CD8-positive, alpha-beta memory T cell (primary cell): Measurements from ENCODE around the gene MEIS2. TPM values are rescaled to one million over a fixed set of nuclear protein-coding genes. Genes with fewer than 3 reads are reported as not detected.

Experiments
- CTCF ChIA-PET: fragments of 350-600 bp; sonication (Branson Sonifier 250); formaldehyde crosslinking; loops from one replicate; lab custom pipeline; 2021; ENCODE audit warnings: antibody characterized with exemption; lab: Charles Lee
- POLR2A ChIA-PET: fragments of 350-600 bp; sonication (Branson Sonifier 250); formaldehyde crosslinking; loops from one replicate; lab custom pipeline; 2021; ENCODE audit warnings: antibody characterized with exemption; lab: Charles Lee
- DNase-seq, 5 donors: peaks; one replicate each; pipeline versions ENCODE4 v3.0.0 to v3.0.0-alpha.2; 2020 to 2022; ENCODE audit warnings: mixed read lengths in 1 of 5
- H3K27ac ChIP-seq: one replicate; pipeline ENCODE4 v1.7.0; 2013; ENCODE audit warnings: low read depth, mild to moderate bottlenecking, low read length, moderate library complexity
- H3K27me3 ChIP-seq: 2 replicates; pipeline ENCODE4 v1.7.0; 2013; ENCODE audit warnings: low read length, mild to moderate bottlenecking; ENCODE audit not compliant: insufficient read depth, poor library complexity, severe bottlenecking
- H3K36me3 ChIP-seq: 2 replicates; pipeline ENCODE4 v1.7.0; 2013; ENCODE audit warnings: mild to moderate bottlenecking, low read length, moderate library complexity; ENCODE audit not compliant: insufficient read depth
- H3K4me1 ChIP-seq: 2 replicates; pipeline ENCODE4 v1.7.0; 2013; ENCODE audit warnings: mild to moderate bottlenecking, low read length, moderate library complexity; ENCODE audit not compliant: insufficient read depth
- H3K4me3 ChIP-seq: 2 replicates; pipeline ENCODE4 v1.7.0; 2013; ENCODE audit warnings: mild to moderate bottlenecking, low read length
- H3K9me3 ChIP-seq: 2 replicates; pipeline ENCODE4 v1.7.0; 2013; ENCODE audit warnings: mild to moderate bottlenecking, low read length
- H3K27ac Mint-ChIP-seq, 8 donors: one replicate each; pipeline ENCODE4 v1.8.0; 2020 to 2021; ENCODE audit warnings: mixed read lengths in 8 of 8, mild to moderate bottlenecking in 6 of 8, inconsistent platforms in 3 of 8, moderate library complexity in 3 of 8
- H3K27me3 Mint-ChIP-seq, 2 donors: one replicate each; pipeline ENCODE4 v1.8.0; 2020 to 2021; ENCODE audit warnings: mixed read lengths in 2 of 2, mild to moderate bottlenecking in 1 of 2, moderate library complexity in 1 of 2
- H3K36me3 Mint-ChIP-seq, 3 donors: one replicate each; pipeline ENCODE4 v1.8.0; 2020 to 2021; ENCODE audit warnings: mixed read lengths in 3 of 3, inconsistent platforms in 1 of 3, mild to moderate bottlenecking in 1 of 3
- H3K4me1 Mint-ChIP-seq, 3 donors: one replicate each; pipeline ENCODE4 v1.8.0; 2020 to 2021; ENCODE audit warnings: mixed read lengths in 3 of 3, inconsistent platforms in 1 of 3, mild to moderate bottlenecking in 1 of 3
- H3K4me3 Mint-ChIP-seq, 7 donors: one replicate each; pipeline ENCODE4 v1.8.0; 2020 to 2021; ENCODE audit warnings: mixed read lengths in 7 of 7, mild to moderate bottlenecking in 6 of 7, moderate library complexity in 4 of 7, inconsistent platforms in 2 of 7
- H3K9me3 Mint-ChIP-seq, 5 donors: one replicate each; pipeline ENCODE4 v1.8.0; 2020 to 2022; ENCODE audit warnings: mixed read lengths in 5 of 5, mild to moderate bottlenecking in 3 of 5, moderate library complexity in 2 of 5, inconsistent platforms in 1 of 5
- polyA plus RNA-seq: library from polyadenylated mRNA; unstranded; fragments of 300-500 nt; fragmentation: Illumina TruSeq; gene quantifications from one replicate; pipeline ENCODE4 v1.2.3, GENCODE V29; 2021
- total RNA-seq, 2 experiments: library from RNA; stranded (reverse); gene quantifications; one replicate each; pipeline ENCODE4 v1.2.3, GENCODE V29; 2021

Gene MEIS2
- total and polyA plus RNA-seq, 3 experiments from 2014 or later = not detected

- H3K36me3 Mint-ChIP-seq = no peaks in the 10 kb centered on the region
- Histone ChIP-seq H3K9me3 (no peaks in the 10 kb centered on the region), H3K4me1 (no peaks in the 10 kb centered on the region), H3K27me3 (no peaks in the 10 kb centered on the region), H3K4me3 (no peak overlapping the region), H3K36me3 (no peaks in the 10 kb centered on the region), H3K27ac (no peak overlapping the region)
- H3K4me3 Mint-ChIP-seq = no peak overlapping the region
- H3K4me1 Mint-ChIP-seq = no peaks in the 10 kb centered on the region
- peaks cover 0 to 5% (median 0%) of the 10 kb centered on the region in 5 donors for H3K9me3 Mint-ChIP-seq
- no peak overlapping the region for H3K27ac Mint-ChIP-seq
- POLR2A ChIA-PET = no interaction called here
- DNase-seq = no peak
- H3K27me3 Mint-ChIP-seq = peaks cover 3 to 5% of the 10 kb centered on the region in 2 donors
- CTCF ChIA-PET = no interaction called here
Observed at GRCh38 chr15:36940636-36941260, 159.6 kb downstream of the MEIS2 start.

- H3K4me1 Mint-ChIP-seq = no peaks in the 10 kb centered on the region
- H3K27ac Mint-ChIP-seq = no peak overlapping the region
- Histone ChIP-seq H3K4me3 (no peak overlapping the region), H3K27me3 (no peaks in the 10 kb centered on the region), H3K9me3 (no peaks in the 10 kb centered on the region), H3K4me1 (no peaks in the 10 kb centered on the region), H3K36me3 (no peaks in the 10 kb centered on the region), H3K27ac (no peak overlapping the region)
- peaks cover 0 to 5% (median 0%) of the 10 kb centered on the region in 5 donors for H3K9me3 Mint-ChIP-seq
- no peak overlapping the region for H3K4me3 Mint-ChIP-seq
- H3K36me3 Mint-ChIP-seq = no peaks in the 10 kb centered on the region
- peaks cover 3 to 5% of the 10 kb centered on the region in 2 donors for H3K27me3 Mint-ChIP-seq
- CTCF ChIA-PET = no interaction called here
- no peak for DNase-seq
- POLR2A ChIA-PET = no interaction called here
Observed at GRCh38 chr15:36940219-36940618, 160.1 kb downstream of the MEIS2 start.

- Mint-ChIP-seq H3K4me1 (no peaks in the 10 kb centered on the region), H3K27ac (no peak overlapping the region), H3K4me3 (no peak overlapping the region), H3K36me3 (no peaks in the 10 kb centered on the region), H3K9me3 (peaks cover 0 to 1% (median 0%) of the 10 kb centered on the region in 5 donors), H3K27me3 (peaks cover 0 to 3% of the 10 kb centered on the region in 2 donors)
- no peaks in the 10 kb centered on the region for H3K36me3 ChIP-seq
- no peaks in the 10 kb centered on the region for H3K4me1 ChIP-seq
- H3K9me3 ChIP-seq = no peaks in the 10 kb centered on the region
- no peak for DNase-seq
- ChIA-PET POLR2A (no interaction called here), CTCF (no interaction called here)
- H3K27me3 ChIP-seq = no peaks in the 10 kb centered on the region
- H3K27ac ChIP-seq = no peak overlapping the region
- H3K4me3 ChIP-seq = no peak overlapping the region
Observed at GRCh38 chr15:36938764-36939163, 161.6 kb downstream of the MEIS2 start.

- no peak overlapping the region for H3K4me3 ChIP-seq
- no peak for DNase-seq
- POLR2A ChIA-PET = no interaction called here
Observed at GRCh38 chr15:36938131-36938530, 162.2 kb downstream of the MEIS2 start.

GRCh38 chr15:36936613-36937012, 163.7 kb downstream of the MEIS2 start:
- no peaks in the 10 kb centered on the region for H3K4me1 Mint-ChIP-seq
- Histone ChIP-seq H3K36me3 (no peaks in the 10 kb centered on the region), H3K27ac (no peak overlapping the region), H3K4me3 (no peak overlapping the region), H3K9me3 (no peaks in the 10 kb centered on the region), H3K4me1 (no peaks in the 10 kb centered on the region), H3K27me3 (no peaks in the 10 kb centered on the region)
- H3K27ac Mint-ChIP-seq = no peak overlapping the region
- DNase-seq = no peak
- no peaks in the 10 kb centered on the region for H3K36me3 Mint-ChIP-seq
- H3K27me3 Mint-ChIP-seq = peaks cover 0 to 3% of the 10 kb centered on the region in 2 donors
- peaks cover 0 to 1% (median 0%) of the 10 kb centered on the region in 5 donors for H3K9me3 Mint-ChIP-seq
- H3K4me3 Mint-ChIP-seq = no peak overlapping the region
- CTCF ChIA-PET = no interaction called here
- POLR2A ChIA-PET = no interaction called here

More at GRCh38 chr15:36938131-36938530, 162.2 kb downstream of the MEIS2 start:
- peaks cover 0 to 3% of the 10 kb centered on the region in 2 donors for H3K27me3 Mint-ChIP-seq
- peaks cover 0 to 1% (median 0%) of the 10 kb centered on the region in 5 donors for H3K9me3 Mint-ChIP-seq
- H3K27ac ChIP-seq = no peak overlapping the region
- H3K27ac Mint-ChIP-seq = no peak overlapping the region
- no peaks in the 10 kb centered on the region for H3K9me3 ChIP-seq
- no peaks in the 10 kb centered on the region for H3K27me3 ChIP-seq
- H3K36me3 ChIP-seq = no peaks in the 10 kb centered on the region
- H3K4me3 Mint-ChIP-seq = no peak overlapping the region
- H3K36me3 Mint-ChIP-seq = no peaks in the 10 kb centered on the region
- H3K4me1 ChIP-seq = no peaks in the 10 kb centered on the region
- CTCF ChIA-PET = no interaction called here
- H3K4me1 Mint-ChIP-seq = no peaks in the 10 kb centered on the region

GRCh38 chr15:36933255-36933990, 166.9 kb downstream of the MEIS2 start:
- no peak for DNase-seq
- CTCF ChIA-PET = no interaction called here

GRCh38 chr15:36932070-36932469, 168.3 kb downstream of the MEIS2 start:
- no peaks in the 10 kb centered on the region for H3K36me3 Mint-ChIP-seq
- Histone ChIP-seq H3K9me3 (no peaks in the 10 kb centered on the region), H3K4me3 (no peak overlapping the region), H3K4me1 (no peaks in the 10 kb centered on the region), H3K27ac (no peak overlapping the region), H3K36me3 (no peaks in the 10 kb centered on the region), H3K27me3 (no peaks in the 10 kb centered on the region)
- ChIA-PET CTCF (no interaction called here), POLR2A (no interaction called here)
- no peak for DNase-seq
- peaks cover 0 to under 1% of the 10 kb centered on the region in 2 donors for H3K27me3 Mint-ChIP-seq
- no peaks in the 10 kb centered on the region for H3K4me1 Mint-ChIP-seq
- no peak overlapping the region for H3K4me3 Mint-ChIP-seq
- peaks cover 0 to 3% (median 2%) of the 10 kb centered on the region in 5 donors for H3K9me3 Mint-ChIP-seq
- H3K27ac Mint-ChIP-seq = no peak overlapping the region

More at GRCh38 chr15:36933255-36933990, 166.9 kb downstream of the MEIS2 start:
- Mint-ChIP-seq H3K4me1 (no peaks in the 10 kb centered on the region), H3K36me3 (no peaks in the 10 kb centered on the region), H3K9me3 (peaks cover 0 to 3% (median 2%) of the 10 kb centered on the region in 5 donors), H3K27me3 (peaks cover 0 to 3% of the 10 kb centered on the region in 2 donors), H3K27ac (no peak overlapping the region), H3K4me3 (no peak overlapping the region)
- no peak overlapping the region for H3K4me3 ChIP-seq
- no peaks in the 10 kb centered on the region for H3K4me1 ChIP-seq
- no peaks in the 10 kb centered on the region for H3K36me3 ChIP-seq
- no peaks in the 10 kb centered on the region for H3K27me3 ChIP-seq
- POLR2A ChIA-PET = no interaction called here
- no peaks in the 10 kb centered on the region for H3K9me3 ChIP-seq
- no peak overlapping the region for H3K27ac ChIP-seq

- Mint-ChIP-seq H3K9me3 (peaks cover 0 to 3% (median 2%) of the 10 kb centered on the region in 5 donors), H3K4me3 (no peak overlapping the region), H3K36me3 (no peaks in the 10 kb centered on the region), H3K27me3 (peaks cover 0 to 3% of the 10 kb centered on the region in 2 donors), H3K27ac (no peak overlapping the region), H3K4me1 (no peaks in the 10 kb centered on the region)
- no peaks in the 10 kb centered on the region for H3K9me3 ChIP-seq
- no peaks in the 10 kb centered on the region for H3K4me1 ChIP-seq
- ChIA-PET POLR2A (no interaction called here), CTCF (no interaction called here)
- no peak overlapping the region for H3K4me3 ChIP-seq
- H3K27ac ChIP-seq = no peak overlapping the region
- H3K36me3 ChIP-seq = no peaks in the 10 kb centered on the region
- DNase-seq = no peak
- no peaks in the 10 kb centered on the region for H3K27me3 ChIP-seq
Observed at GRCh38 chr15:36931434-36931833, 168.9 kb downstream of the MEIS2 start.
